Spleen (tissue), 7 donors: ENCODE data around the gene PKIB.

Source experiments
- POLR2A ChIP-seq, 3 donors: fragments of 450-650 bp; IDR thresholded peaks; one replicate each; pipeline ENCODE4 v1.5.1; 2017; ENCODE audit warnings: antibody characterized with exemption in 3 of 3, mild to moderate bottlenecking in 1 of 3
- POLR2AphosphoS5 ChIP-seq, 3 donors: sonication (generic); formaldehyde crosslinking; IDR thresholded peaks; one replicate each; pipeline ENCODE4 v1.5.1; 2017; ENCODE audit warnings: antibody characterized with exemption in 3 of 3
- TF ChIP-seq, protein P1 (sequence below), 11 experiments: fragments of 200-600 bp in 7 of 11; fragments of 450-650 bp in 4 of 11; sonication (generic) in 4 of 11; IDR thresholded peaks in 8 of 11; conservative IDR thresholded peaks in 3 of 11; 1 replicate in 7 of 11; 2 replicates in 4 of 11; pipeline versions ENCODE4 v1.4.0 to v1.8.0; 2016 to 2021; ENCODE audit warnings: antibody characterized with exemption in 11 of 11, inconsistent platforms in 4 of 11, mild to moderate bottlenecking in 1 of 11
- donor health status: DM: no; HTN: no; CAD: no; lungs with moderate emphysema.
- donor health status: DM: no; HTN: no; CAD: no.
- donor health status: DM: no; HTN: no; CAD: no.

DNA sequence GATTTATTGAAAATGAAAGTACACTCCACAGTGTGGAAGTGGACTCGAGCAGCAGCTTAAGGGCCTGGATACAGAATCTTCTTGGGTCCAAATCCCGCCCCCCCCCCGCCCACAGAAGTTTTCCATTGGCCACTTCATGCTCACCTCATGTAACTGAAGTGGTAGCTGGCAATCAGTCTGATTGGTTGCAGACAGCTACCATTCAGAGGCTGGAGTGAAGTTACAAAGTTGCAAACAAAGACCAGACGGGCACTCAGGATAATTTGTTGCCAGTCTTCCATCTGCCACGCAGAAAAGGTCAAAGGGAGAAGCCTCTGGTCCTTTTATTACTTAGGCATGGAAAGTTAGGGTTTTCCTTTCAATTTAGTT is 143.5 kb downstream of the PKIB start:
- TF ChIP-seq, protein P1, sequence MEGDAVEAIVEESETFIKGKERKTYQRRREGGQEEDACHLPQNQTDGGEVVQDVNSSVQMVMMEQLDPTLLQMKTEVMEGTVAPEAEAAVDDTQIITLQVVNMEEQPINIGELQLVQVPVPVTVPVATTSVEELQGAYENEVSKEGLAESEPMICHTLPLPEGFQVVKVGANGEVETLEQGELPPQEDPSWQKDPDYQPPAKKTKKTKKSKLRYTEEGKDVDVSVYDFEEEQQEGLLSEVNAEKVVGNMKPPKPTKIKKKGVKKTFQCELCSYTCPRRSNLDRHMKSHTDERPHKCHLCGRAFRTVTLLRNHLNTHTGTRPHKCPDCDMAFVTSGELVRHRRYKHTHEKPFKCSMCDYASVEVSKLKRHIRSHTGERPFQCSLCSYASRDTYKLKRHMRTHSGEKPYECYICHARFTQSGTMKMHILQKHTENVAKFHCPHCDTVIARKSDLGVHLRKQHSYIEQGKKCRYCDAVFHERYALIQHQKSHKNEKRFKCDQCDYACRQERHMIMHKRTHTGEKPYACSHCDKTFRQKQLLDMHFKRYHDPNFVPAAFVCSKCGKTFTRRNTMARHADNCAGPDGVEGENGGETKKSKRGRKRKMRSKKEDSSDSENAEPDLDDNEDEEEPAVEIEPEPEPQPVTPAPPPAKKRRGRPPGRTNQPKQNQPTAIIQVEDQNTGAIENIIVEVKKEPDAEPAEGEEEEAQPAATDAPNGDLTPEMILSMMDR (IDR thresholded peaks at IDR 0.05 in 8 of 11, conservative IDR thresholded peaks at IDR 0.05 in 3 of 11) = no peak
- TF ChIP-seq POLR2AphosphoS5 (IDR thresholded peaks at IDR 0.05) (no peak), POLR2A (IDR thresholded peaks at IDR 0.05) (no peak)
